Neuron (in vitro differentiated cells): Measurements from ENCODE around the gene SSNA1.
A peak's percentile ranks its signal among the peaks of the same experiment; 100 is the strongest.

Experiments used
- H2AFZ ChIP-seq: one replicate; pipeline ENCODE4 v1.6.1; 2013; ENCODE audit warnings: low read depth, mild to moderate bottlenecking, inconsistent platforms, low read length, moderate library complexity
- H3K27me3 ChIP-seq: one replicate; pipeline ENCODE4 v1.6.1; 2013; ENCODE audit warnings: low read length; ENCODE audit not compliant: insufficient read depth
- H3K36me3 ChIP-seq: one replicate; pipeline ENCODE4 v1.6.1; 2013; ENCODE audit warnings: low read length; ENCODE audit not compliant: insufficient read depth
- H3K4me1 ChIP-seq: one replicate; pipeline ENCODE4 v1.6.1; 2013; ENCODE audit warnings: low read length; ENCODE audit not compliant: insufficient read depth
- H3K4me3 ChIP-seq: 2 replicates; pipeline ENCODE4 v1.5.1; 2013; ENCODE audit warnings: mild to moderate bottlenecking, low read length, moderate library complexity
- H3K9me3 ChIP-seq: one replicate; pipeline ENCODE4 v1.6.1; 2013; ENCODE audit warnings: low read length

The SSNA1 gene

GRCh38 chr9:137167747-137168572, 20.5 kb upstream of the SSNA1 start:
- H3K27me3 ChIP-seq: peaks cover 78% of the 10 kb centered on the region

GRCh38 chr9:137168573-137168903, 19.9 kb upstream of the SSNA1 start:
- Histone ChIP-seq H3K9me3 (no peaks in the 10 kb centered on the region), H3K4me1 (peaks cover 38% of the 10 kb centered on the region), H3K4me3 (peak overlapping the region; percentile 49), H3K36me3 (no peaks in the 10 kb centered on the region), H2AFZ (peak overlapping the region; percentile 24), H3K27me3 (peaks cover 73% of the 10 kb centered on the region)

More at GRCh38 chr9:137167747-137168572, 20.5 kb upstream of the SSNA1 start:
- Histone ChIP-seq H2AFZ (no peak overlapping the region), H3K4me3 (peak overlapping the region; percentile 49), H3K4me1 (peaks cover 38% of the 10 kb centered on the region), H3K36me3 (no peaks in the 10 kb centered on the region), H3K9me3 (no peaks in the 10 kb centered on the region)

GRCh38 chr9:137168904-137169856, 19.3 kb upstream of the SSNA1 start:
- Histone ChIP-seq H3K4me3 (peak overlapping the region; percentile 49), H3K9me3 (no peaks in the 10 kb centered on the region), H3K27me3 (peaks cover 66% of the 10 kb centered on the region), H3K36me3 (no peaks in the 10 kb centered on the region), H3K4me1 (peaks cover 38% of the 10 kb centered on the region), H2AFZ (peak overlapping the region; percentile 24)

GRCh38 chr9:137169896-137170358, 18.5 kb upstream of the SSNA1 start, which contains the start of gene LRRC26:
LRRC26 (minus strand) TSS chr9:137170051; CDS start chr9:137169943, 108 bp downstream.
- peak within 1 kb of the TSS; percentile 24 for H2AFZ ChIP-seq
- H3K27me3 ChIP-seq: peaks cover 59% of the 10 kb centered on the region
- no peaks in the 10 kb centered on the region for H3K36me3 ChIP-seq
- H3K9me3 ChIP-seq: no peaks in the 10 kb centered on the region
- H3K4me1 ChIP-seq: peaks cover 33% of the 10 kb centered on the region
- peak within 1 kb of the TSS; percentile 49 for H3K4me3 ChIP-seq

- H3K4me3 ChIP-seq: no peak overlapping the region
- H3K4me1 ChIP-seq: peaks cover 32% of the 10 kb centered on the region
- no peak overlapping the region for H2AFZ ChIP-seq
- H3K36me3 ChIP-seq: no peaks in the 10 kb centered on the region
- H3K9me3 ChIP-seq: no peaks in the 10 kb centered on the region
- H3K27me3 ChIP-seq: peaks cover 52% of the 10 kb centered on the region
Measured at GRCh38 chr9:137170486-137171148, 17.9 kb upstream of the SSNA1 start.

- Histone ChIP-seq H3K4me3 (no peak overlapping the region), H3K9me3 (no peaks in the 10 kb centered on the region), H3K4me1 (peaks cover 31% of the 10 kb centered on the region), H2AFZ (no peak overlapping the region), H3K27me3 (peaks cover 45% of the 10 kb centered on the region), H3K36me3 (no peaks in the 10 kb centered on the region)
Measured at GRCh38 chr9:137171149-137171900, 17.2 kb upstream of the SSNA1 start.

GRCh38 chr9:137172901-137173795, 15.3 kb upstream of the SSNA1 start:
- H3K4me3 ChIP-seq: no peak overlapping the region
- no peak overlapping the region for H2AFZ ChIP-seq
- H3K27me3 ChIP-seq: peaks cover 31% of the 10 kb centered on the region
- H3K36me3 ChIP-seq: peaks cover 4% of the 10 kb centered on the region
- peaks cover 15% of the 10 kb centered on the region for H3K4me1 ChIP-seq
- no peaks in the 10 kb centered on the region for H3K9me3 ChIP-seq

- Histone ChIP-seq H3K4me3 (no peak overlapping the region), H3K27me3 (peaks cover 27% of the 10 kb centered on the region), H3K36me3 (peaks cover 8% of the 10 kb centered on the region), H3K9me3 (no peaks in the 10 kb centered on the region), H2AFZ (no peak overlapping the region), H3K4me1 (peaks cover 9% of the 10 kb centered on the region)
Measured at GRCh38 chr9:137173796-137174664, 14.4 kb upstream of the SSNA1 start.

GRCh38 chr9:137174722-137175293, 13.7 kb upstream of the SSNA1 start:
- H3K4me1 ChIP-seq: peaks cover 2% of the 10 kb centered on the region
- no peak overlapping the region for H3K4me3 ChIP-seq
- H3K27me3 ChIP-seq: peaks cover 22% of the 10 kb centered on the region
- H2AFZ ChIP-seq: no peak overlapping the region
- H3K9me3 ChIP-seq: no peaks in the 10 kb centered on the region
- peaks cover 13% of the 10 kb centered on the region for H3K36me3 ChIP-seq

- Histone ChIP-seq H3K4me3 (no peak overlapping the region), H3K9me3 (no peaks in the 10 kb centered on the region), H3K27me3 (peaks cover 15% of the 10 kb centered on the region), H2AFZ (no peak overlapping the region), H3K36me3 (peaks cover 13% of the 10 kb centered on the region), H3K4me1 (no peaks in the 10 kb centered on the region)
Measured at GRCh38 chr9:137175345-137175961, 13.0 kb upstream of the SSNA1 start.
